Astrocyte of the spinal cord (primary cell): Measurements from ENCODE around the gene SENP1.

Experiments
- DNase-seq: peaks from one replicate; pipeline ENCODE4 v3.0.0; 2011; ENCODE audit warnings: low read depth, low spot score
- H3K4me3 ChIP-seq: 2 replicates; pipeline ENCODE4 v1.5.1; 2011; ENCODE audit warnings: low read depth, mild to moderate bottlenecking, low read length, moderate library complexity
- CTCF ChIP-seq: IDR thresholded peaks from 2 replicates; pipeline ENCODE4 v1.5.1; 2012; ENCODE audit warnings: low read depth, mild to moderate bottlenecking, low read length, inconsistent platforms
- in situ Hi-C: cut with HindIII; loops from 2 replicates; pipeline ENCODE4 v1.10.0; 2017; ENCODE audit warnings: low sequenced_read_pairs

SENP1 gene

DNA sequence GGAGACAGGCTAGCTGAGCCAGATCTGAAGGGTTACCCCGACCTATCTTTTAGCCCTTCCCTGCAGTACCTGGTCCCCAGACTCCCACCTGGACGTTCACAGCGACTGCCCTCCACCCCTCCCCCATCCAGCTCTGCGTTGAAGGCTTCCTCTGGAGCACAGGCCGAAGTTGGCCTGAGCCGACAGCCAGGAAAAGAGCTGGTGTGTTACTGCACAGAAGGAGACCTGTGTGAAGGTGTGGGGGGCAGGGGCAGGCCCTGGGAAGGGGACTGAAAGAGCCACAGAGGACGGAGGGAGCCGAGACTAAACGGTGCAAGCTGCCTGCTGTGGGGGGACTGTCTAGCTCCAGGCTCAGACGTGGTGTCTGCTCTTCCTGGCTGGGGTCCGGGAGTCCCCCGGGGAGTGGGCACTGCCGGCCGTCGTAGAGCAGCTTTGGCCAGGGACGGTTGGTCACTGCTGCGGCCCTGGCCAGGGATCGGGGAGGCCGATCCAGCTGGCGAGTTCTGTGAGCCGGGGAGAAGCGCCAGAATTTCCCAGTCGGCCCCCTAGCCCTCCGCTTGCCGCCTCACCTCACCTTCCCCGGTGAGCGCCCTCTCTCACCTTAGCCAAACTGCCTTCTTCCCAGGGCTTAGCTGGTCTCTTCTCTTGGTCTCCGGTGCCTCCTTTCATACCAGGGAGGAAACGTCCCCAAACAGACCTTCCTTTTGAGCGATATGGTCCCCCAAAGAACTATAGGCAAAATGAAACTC, 100.7 kb downstream of the SENP1 start:
- TF ChIP-seq CTCF, result no peak
- H3K4me3 ChIP-seq, result no peak overlapping the region
- DNase-seq, result no peak
- in situ Hi-C loops, result no loop called here

- TF ChIP-seq CTCF, result no peak
- DNase-seq, result peak; percentile 12
- in situ Hi-C loops, result no loop called here
- H3K4me3 ChIP-seq, result peak within 1 kb of the TSS; percentile 13
These were observed 101.6 kb downstream of the SENP1 start, which contains the start of gene COL2A1 for GRCh38 chr12:48004053-48004941. COL2A1 (minus strand) TSS chr12:48004476; CDS start chr12:48004321, 155 bp downstream.

- TF ChIP-seq CTCF, result no peak
- in situ Hi-C loops, result no loop called here
- H3K4me3 ChIP-seq, result no peak overlapping the region
- peak; percentile 3 for DNase-seq
These were observed 102.4 kb downstream of the SENP1 start for GRCh38 chr12:48003226-48004052.

GRCh38 chr12:48002773-48003218, 103.1 kb downstream of the SENP1 start:
- TF ChIP-seq CTCF, result no peak
- DNase-seq, result peak; percentile 19
- in situ Hi-C loops, result no loop called here
- no peak overlapping the region for H3K4me3 ChIP-seq

GRCh38 chr12:48002414-48002730, 103.5 kb downstream of the SENP1 start:
- TF ChIP-seq CTCF, result no peak
- in situ Hi-C loops, result no loop called here
- no peak for DNase-seq
- peak overlapping the region; percentile 44 for H3K4me3 ChIP-seq
